GM18526 (cell line): ENCODE measurements around the gene SLC44A4.
A peak's percentile ranks its signal among the peaks of the same experiment; 100 is the strongest.

Experiments
- POLR2A ChIP-seq: IDR thresholded peaks from 3 replicates; pipeline ENCODE4 v1.6.1; 2011; ENCODE audit not compliant: insufficient read length; ENCODE audit errors: extremely low read depth

SLC44A4 gene

GRCh38 chr6:31871046-31871659, 7.6 kb downstream of the SLC44A4 start:
- TF ChIP-seq POLR2A, result no peak

GRCh38 chr6:31870385-31870921, 8.3 kb downstream of the SLC44A4 start:
- TF ChIP-seq POLR2A, result no peak

- TF ChIP-seq POLR2A, result no peak
Measured at GRCh38 chr6:31869343-31869742, 9.5 kb downstream of the SLC44A4 start.

GRCh38 chr6:31865205-31866118, 13.3 kb downstream of the SLC44A4 start:
- TF ChIP-seq POLR2A, result no peak

- no peak for TF ChIP-seq POLR2A
Measured at GRCh38 chr6:31864818-31865204, 14.0 kb downstream of the SLC44A4 start.

GRCh38 chr6:31862344-31863235, 16.2 kb downstream of the SLC44A4 start, which contains the start of gene NEU1:
Gene NEU1, minus strand, starts transcription at chr6:31862821. Its CDS starts 45 bp downstream, at chr6:31862776.
- TF ChIP-seq POLR2A, result peak; percentile 99

- TF ChIP-seq POLR2A, result no peak
Measured at GRCh38 chr6:31861919-31862343, 16.9 kb downstream of the SLC44A4 start.

GRCh38 chr6:31861150-31861549, 17.6 kb downstream of the SLC44A4 start:
- TF ChIP-seq POLR2A, result no peak

GRCh38 chr6:31860349-31860748, 18.4 kb downstream of the SLC44A4 start:
- TF ChIP-seq POLR2A, result no peak

- TF ChIP-seq POLR2A, result no peak
Measured at GRCh38 chr6:31859923-31860322, 18.9 kb downstream of the SLC44A4 start.

GRCh38 chr6:31858707-31859106, 20.1 kb downstream of the SLC44A4 start:
- no peak for TF ChIP-seq POLR2A

- no peak for TF ChIP-seq POLR2A
Measured at GRCh38 chr6:31851485-31851832, 27.3 kb downstream of the SLC44A4 start.

GRCh38 chr6:31850765-31851484, 27.9 kb downstream of the SLC44A4 start:
- no peak for TF ChIP-seq POLR2A

GRCh38 chr6:31847276-31847978, 31.4 kb downstream of the SLC44A4 start:
- TF ChIP-seq POLR2A, result no peak

GRCh38 chr6:31844507-31844906, 34.3 kb downstream of the SLC44A4 start:
- no peak for TF ChIP-seq POLR2A
